GM12875 (cell line): ENCODE measurements around the gene PLCG2.
A peak's percentile ranks its signal among the peaks of the same experiment; 100 is the strongest.

Experiments
- H3K4me3 ChIP-seq: one replicate; pipeline ENCODE4 v1.5.1; 2011; ENCODE audit warnings: low read depth, low read length, control low read depth
- TF ChIP-seq, protein P1 (sequence below): IDR thresholded peaks from 2 replicates; pipeline ENCODE4 v1.5.1; 2011; ENCODE audit warnings: low read depth, mild to moderate bottlenecking, control low read depth, inconsistent platforms, low read length, moderate library complexity, borderline replicate concordance; ENCODE audit not compliant: insufficient read depth

Gene PLCG2

DNA sequence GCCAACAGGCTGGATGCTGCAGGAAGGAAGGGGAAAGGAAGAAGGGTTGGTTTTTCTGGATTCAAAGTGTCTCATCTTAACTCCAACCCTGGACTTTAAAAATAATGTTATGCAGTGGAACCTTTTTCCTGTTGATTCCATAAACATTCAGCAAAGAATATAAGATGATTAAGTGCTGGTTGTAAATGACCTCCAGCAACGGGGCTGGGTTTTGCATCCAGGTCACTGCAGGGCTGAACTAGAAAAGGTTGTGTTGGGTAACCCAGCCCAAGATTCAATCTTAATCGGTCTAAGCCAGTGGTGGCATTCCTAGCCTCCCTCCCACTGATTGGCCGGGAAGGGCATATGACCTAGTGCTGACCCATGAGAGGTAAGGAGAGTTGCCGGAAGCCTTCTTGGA, 34.2 kb upstream of the PLCG2 start:
- TF ChIP-seq, protein P1, sequence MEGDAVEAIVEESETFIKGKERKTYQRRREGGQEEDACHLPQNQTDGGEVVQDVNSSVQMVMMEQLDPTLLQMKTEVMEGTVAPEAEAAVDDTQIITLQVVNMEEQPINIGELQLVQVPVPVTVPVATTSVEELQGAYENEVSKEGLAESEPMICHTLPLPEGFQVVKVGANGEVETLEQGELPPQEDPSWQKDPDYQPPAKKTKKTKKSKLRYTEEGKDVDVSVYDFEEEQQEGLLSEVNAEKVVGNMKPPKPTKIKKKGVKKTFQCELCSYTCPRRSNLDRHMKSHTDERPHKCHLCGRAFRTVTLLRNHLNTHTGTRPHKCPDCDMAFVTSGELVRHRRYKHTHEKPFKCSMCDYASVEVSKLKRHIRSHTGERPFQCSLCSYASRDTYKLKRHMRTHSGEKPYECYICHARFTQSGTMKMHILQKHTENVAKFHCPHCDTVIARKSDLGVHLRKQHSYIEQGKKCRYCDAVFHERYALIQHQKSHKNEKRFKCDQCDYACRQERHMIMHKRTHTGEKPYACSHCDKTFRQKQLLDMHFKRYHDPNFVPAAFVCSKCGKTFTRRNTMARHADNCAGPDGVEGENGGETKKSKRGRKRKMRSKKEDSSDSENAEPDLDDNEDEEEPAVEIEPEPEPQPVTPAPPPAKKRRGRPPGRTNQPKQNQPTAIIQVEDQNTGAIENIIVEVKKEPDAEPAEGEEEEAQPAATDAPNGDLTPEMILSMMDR = no peak

DNA sequence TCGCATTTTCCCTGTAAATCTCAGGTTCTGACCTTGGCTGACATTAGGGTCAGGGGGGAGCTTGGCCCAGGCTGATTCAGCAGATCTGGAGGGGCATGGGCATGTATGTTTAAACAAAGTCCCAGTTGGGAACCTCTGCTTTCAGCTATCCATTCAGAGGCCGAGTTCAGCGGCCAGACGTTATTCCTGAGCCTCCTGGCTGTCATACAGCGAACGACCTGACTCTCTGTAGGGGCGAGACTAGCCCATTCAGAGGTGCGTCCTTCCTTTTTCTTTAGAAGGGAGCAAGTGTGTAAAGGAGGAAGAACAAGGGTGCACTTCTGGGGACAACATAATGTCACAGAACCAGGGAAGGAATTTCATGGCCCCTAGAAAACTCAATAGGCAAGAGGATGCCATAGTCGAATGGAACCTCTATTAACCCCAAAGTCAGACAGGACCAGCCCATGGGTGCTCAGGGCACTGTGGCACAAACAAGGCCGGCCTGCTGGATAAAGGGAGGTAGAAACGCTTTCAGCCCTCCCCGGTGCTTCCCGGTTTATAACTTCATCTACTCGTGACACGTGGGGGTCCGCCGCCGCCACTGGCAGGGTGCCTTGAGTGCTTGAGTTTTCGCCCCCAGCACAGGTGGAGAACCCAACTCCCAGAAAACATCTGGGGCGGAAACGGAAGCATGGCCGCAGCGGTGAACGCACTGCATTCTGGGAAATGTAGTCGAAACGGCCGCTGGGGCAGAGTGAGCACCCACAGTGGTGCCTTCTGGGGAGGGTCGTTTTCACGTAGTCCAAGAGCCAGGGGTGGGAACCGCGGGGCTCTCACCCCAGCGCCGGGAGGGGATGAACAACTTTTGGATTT, 33.2 kb upstream of the PLCG2 start:
- TF ChIP-seq, protein P1 = no peak
- peak overlapping the region; percentile 43 for H3K4me3 ChIP-seq

More for the DNA sequence above, 34.2 kb upstream of the PLCG2 start:
- H3K4me3 ChIP-seq = no peak overlapping the region

DNA sequence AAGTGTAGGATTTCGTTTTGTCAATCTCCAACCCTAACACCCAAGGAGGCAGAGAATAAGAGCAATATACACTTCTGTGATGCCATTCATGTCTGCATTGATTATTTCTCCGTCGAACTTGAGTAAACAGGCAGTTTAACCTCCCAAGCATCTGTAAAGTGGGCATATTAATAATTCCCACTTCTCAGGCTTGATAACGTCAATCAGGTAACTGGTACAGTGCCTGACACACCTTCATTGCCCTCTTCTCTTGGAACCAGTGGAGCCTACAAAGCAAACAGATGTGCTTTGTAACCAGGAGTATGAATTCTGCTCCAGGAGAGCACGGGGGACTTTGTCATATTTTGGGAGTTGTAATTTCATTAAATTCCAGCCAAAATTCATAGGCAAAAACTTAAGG, 32.5 kb upstream of the PLCG2 start:
- H3K4me3 ChIP-seq = peak overlapping the region; percentile 43
- TF ChIP-seq, protein P1 = no peak

DNA sequence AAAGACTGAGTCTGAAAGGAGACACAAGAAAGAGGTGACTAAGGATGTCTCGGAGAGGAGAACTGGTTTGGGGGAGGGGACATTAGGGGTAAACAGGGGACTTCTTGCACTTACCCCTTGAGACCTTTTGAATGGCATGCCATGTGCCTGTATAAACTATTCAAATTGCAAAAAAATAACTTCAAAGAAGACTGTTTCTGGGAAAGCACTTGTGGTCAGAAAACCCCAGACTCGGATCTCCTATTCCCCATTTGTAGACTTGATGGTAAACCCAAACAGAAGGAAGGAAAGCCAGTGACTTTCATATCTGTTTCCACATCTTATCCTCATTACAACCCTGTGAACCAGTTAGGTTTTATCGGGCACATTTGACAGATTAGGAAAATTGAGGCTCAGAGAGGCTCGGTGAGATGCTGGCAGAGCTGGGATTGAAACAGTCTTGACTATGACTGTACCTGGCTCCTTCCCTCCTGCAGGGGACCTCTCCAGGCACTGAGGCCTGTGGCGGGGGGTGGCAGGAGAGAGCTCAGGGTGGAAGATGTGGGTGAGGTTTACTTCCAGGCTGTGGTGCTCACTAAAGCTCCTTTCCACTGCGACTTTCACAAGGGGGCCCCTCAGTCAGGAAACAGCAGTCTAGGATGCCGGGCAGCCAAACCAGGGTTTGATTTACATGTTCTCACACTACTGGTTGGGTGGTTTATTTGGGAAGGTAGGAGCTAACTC, 30.5 kb upstream of the PLCG2 start:
- TF ChIP-seq, protein P1 = no peak
- H3K4me3 ChIP-seq = no peak overlapping the region

DNA sequence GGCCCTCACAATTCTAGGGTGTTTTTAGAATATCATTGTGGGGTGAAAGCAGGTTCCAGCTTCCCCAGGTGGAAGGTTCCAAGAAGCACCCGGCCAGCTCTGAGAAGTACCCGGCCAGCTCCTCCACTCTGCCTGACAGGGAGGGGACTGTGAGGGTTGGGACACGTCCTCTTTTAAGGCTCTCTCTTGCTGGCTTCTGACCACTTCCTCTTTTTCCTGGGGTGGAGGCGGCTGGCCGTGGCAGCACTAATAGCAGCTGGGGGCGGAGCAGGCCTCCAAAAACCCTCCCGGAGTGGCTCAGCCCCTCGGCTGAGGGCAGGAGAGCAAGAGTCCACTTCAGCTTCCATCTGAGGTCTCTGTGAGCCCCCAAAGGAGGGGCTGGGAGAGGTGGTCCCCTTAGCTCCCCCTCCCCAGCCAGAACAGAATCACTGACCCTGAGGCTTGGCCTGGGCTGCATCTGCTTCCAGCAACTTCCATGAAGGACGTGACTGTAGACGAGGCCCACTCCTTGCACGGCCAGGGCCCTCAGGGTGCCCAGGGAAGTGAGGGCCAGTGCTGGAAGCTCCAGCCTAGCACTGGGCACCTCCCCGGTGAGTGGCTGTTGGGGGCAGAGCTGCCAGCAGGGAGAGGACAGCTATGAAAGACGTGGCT, 26.7 kb upstream of the PLCG2 start:
- peak overlapping the region; percentile 2 for H3K4me3 ChIP-seq
- TF ChIP-seq, protein P1 = no peak

DNA sequence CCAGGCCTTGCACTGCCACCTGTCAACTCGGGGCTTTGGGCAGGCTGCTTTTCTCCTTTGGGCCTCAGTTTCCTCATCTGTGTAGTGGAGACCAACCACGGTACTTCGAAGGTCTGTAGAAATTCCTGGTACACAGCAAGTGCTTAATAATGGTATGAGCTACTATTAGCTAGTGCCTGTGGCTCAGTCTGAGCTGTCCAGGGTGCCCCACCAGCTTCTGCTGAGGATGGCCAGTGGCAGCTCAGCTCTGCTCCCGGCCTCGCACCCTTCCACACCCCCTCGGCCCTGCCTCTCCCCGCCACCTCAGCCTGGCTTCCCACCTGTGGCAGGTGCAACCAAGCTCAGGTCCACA, 26.2 kb upstream of the PLCG2 start:
- TF ChIP-seq, protein P1 = no peak

More for the DNA sequence above, 26.2 kb upstream of the PLCG2 start:
- peak overlapping the region; percentile 2 for H3K4me3 ChIP-seq
